Brain microvascular endothelial cell (primary cell): ENCODE data around the gene SLC25A47.

Experiments
- DNase-seq: peaks from one replicate; pipeline ENCODE4 v3.0.0-alpha.2; 2020
- H3K27ac ChIP-seq: fragments of 250-450 bp; sonication (Bioruptor Pico); 2 replicates; pipeline ENCODE4 v1.5.1; 2020; ENCODE audit warnings: mild to moderate bottlenecking, moderate library complexity
- H3K27me3 ChIP-seq: fragments of 250-450 bp; sonication (Bioruptor Pico); replicated peaks from 2 replicates; pipeline ENCODE4 v1.5.1; 2020; ENCODE audit warnings: mild to moderate bottlenecking
- H3K36me3 ChIP-seq: fragments of 250-450 bp; sonication (Bioruptor Pico); replicated peaks from 2 replicates; pipeline ENCODE4 v1.5.1; 2020; ENCODE audit warnings: mild to moderate bottlenecking
- H3K4me3 ChIP-seq: 2 replicates; pipeline ENCODE4 v1.5.1; 2011; ENCODE audit warnings: low read depth, mild to moderate bottlenecking, control low read depth, low read length, moderate library complexity
- CTCF ChIP-seq: IDR thresholded peaks from 2 replicates; pipeline ENCODE4 v1.5.1; 2011; ENCODE audit warnings: low read depth, mild to moderate bottlenecking, moderate library complexity, low read length, control low read depth, inconsistent platforms; ENCODE audit errors: missing control alignments
- in situ Hi-C: cut with HindIII; loops from 2 replicates; pipeline ENCODE4 v1.10.0; 2017; ENCODE audit warnings: low sequenced_read_pairs, low pct_ligation_motif_present

The SLC25A47 gene

GRCh38 chr14:100313464-100314230 lies 9.5 kb upstream of the SLC25A47 start:
- DNase-seq: no peak
- no peak for TF ChIP-seq CTCF
- Histone ChIP-seq H3K27ac (no peak overlapping the region), H3K36me3 (no peaks in the 10 kb centered on the region), H3K4me3 (no peak overlapping the region), H3K27me3 (no peaks in the 10 kb centered on the region)
- in situ Hi-C loops: no loop called here

- H3K36me3 ChIP-seq: no peaks in the 10 kb centered on the region
- TF ChIP-seq CTCF: no peak
Observed at GRCh38 chr14:100314724-100315123, 8.4 kb upstream of the SLC25A47 start.

GRCh38 chr14:100317389-100317788 lies 5.8 kb upstream of the SLC25A47 start:
- H3K36me3 ChIP-seq: no peaks in the 10 kb centered on the region
- no peak overlapping the region for H3K4me3 ChIP-seq
- TF ChIP-seq CTCF: no peak
- H3K27me3 ChIP-seq: no peaks in the 10 kb centered on the region
- no peak overlapping the region for H3K27ac ChIP-seq
- in situ Hi-C loops: no loop called here
- no peak for DNase-seq

More at GRCh38 chr14:100314724-100315123, 8.4 kb upstream of the SLC25A47 start:
- Histone ChIP-seq H3K27me3 (no peaks in the 10 kb centered on the region), H3K4me3 (no peak overlapping the region), H3K27ac (no peak overlapping the region)
- no peak for DNase-seq
- in situ Hi-C loops: no loop called here

- no peaks in the 10 kb centered on the region for H3K27me3 ChIP-seq
- in situ Hi-C loops: no loop called here
- peak; percentile 35 for DNase-seq
- no peaks in the 10 kb centered on the region for H3K36me3 ChIP-seq
- H3K4me3 ChIP-seq: peak overlapping the region; percentile 12
- no peak overlapping the region for H3K27ac ChIP-seq
- TF ChIP-seq CTCF: peak; percentile 78
Observed at GRCh38 chr14:100317912-100318808, 5.0 kb upstream of the SLC25A47 start.

GRCh38 chr14:100320157-100320856 lies 2.8 kb upstream of the SLC25A47 start:
- no peak overlapping the region for H3K27ac ChIP-seq
- in situ Hi-C loops: no loop called here
- no peak for TF ChIP-seq CTCF
- no peak for DNase-seq
- H3K27me3 ChIP-seq: no peaks in the 10 kb centered on the region
- H3K4me3 ChIP-seq: no peak overlapping the region
- H3K36me3 ChIP-seq: no peaks in the 10 kb centered on the region
